HCT116 (cell line): ENCODE data around the gene DRAP1. TPM values are rescaled to one million over a fixed set of nuclear protein-coding genes. Genes with fewer than 3 reads are reported as not detected.

ENCODE experiments used
- ATAC-seq: fragments of 200-7000 bp; cut with Tn5 transposase; 2 replicates; pipeline ENCODE4 v1.9.1; 2020; ENCODE audit warnings: mild to moderate bottlenecking, moderate library complexity
- BruUV-seq: library from RNA; stranded (reverse); fragments of 400-500 nt; replicated peaks from 2 replicates; lab custom pipeline; 2021; lab: Mats Ljungman, UMichigan
- CTCF ChIA-PET: fragments of 300-600 bp; sonication (Branson Sonifier 250); formaldehyde crosslinking; loops from one replicate; lab custom pipeline; 2021; ENCODE audit warnings: antibody characterized with exemption; lab: Charles Lee
- POLR2A ChIA-PET: fragments of 300-600, 350-600 bp; sonication (Branson Sonifier 250); formaldehyde crosslinking; loops from one replicate; lab custom pipeline; 2021; ENCODE audit warnings: antibody characterized with exemption; lab: Charles Lee
- RAD21 ChIA-PET, 2 experiments: fragments of 300-600 bp; sonication (Branson Sonifier 250); formaldehyde crosslinking; loops; one replicate each; lab custom pipeline; 2023; ENCODE audit warnings: low total read pairs in 2 of 2; ENCODE audit not compliant: uncharacterized antibody in 2 of 2, unreplicated experiment in 2 of 2, low non-redundant PET in 1 of 2; lab: Charles Lee
- DNase-seq: peaks from one replicate; pipeline ENCODE4 v3.0.0-alpha.2; 2010; ENCODE audit warnings: low read depth, low spot score
- H2AFZ ChIP-seq: fragments of 200-600 bp; shearing (Covaris generic), sonication (generic); 2 replicates; pipeline ENCODE4 v1.6.1; 2017; ENCODE audit warnings: low read depth, mixed run types, mixed read lengths, antibody characterized with exemption, low read length; ENCODE audit not compliant: poor library complexity, severe bottlenecking
- H3K27ac ChIP-seq: 2 replicates; pipeline ENCODE4 v1.5.1; 2012; ENCODE audit warnings: low read depth, low read length
- H3K27me3 ChIP-seq: fragments of 200-600 bp; sonication (generic); 2 replicates; pipeline ENCODE4 v1.6.1; 2016; ENCODE audit warnings: mixed run types, low read length, mixed read lengths; ENCODE audit not compliant: insufficient read depth
- H3K36me3 ChIP-seq, 2 experiments: fragments of 200-500 bp in 1 of 2; fragments of 200-600 bp in 1 of 2; sonication (Bioruptor generic) in 1 of 2; sonication (generic) in 1 of 2; 2 replicates each; pipeline versions ENCODE4 v1.5.1 to v1.6.1; 2014 to 2016; ENCODE audit warnings: low read length in 2 of 2, inconsistent platforms in 1 of 2, mixed read lengths in 1 of 2, mixed run types in 1 of 2; ENCODE audit not compliant: insufficient read depth in 2 of 2, control insufficient read depth in 1 of 2
- H3K4me1 ChIP-seq, 2 experiments: fragments of 200-600 bp in 1 of 2; sonication (generic) in 1 of 2; 2 replicates each; pipeline versions ENCODE4 v1.5.1 to v1.6.1; 2012 to 2017; ENCODE audit warnings: low read length in 2 of 2, inconsistent platforms in 1 of 2, mild to moderate bottlenecking in 1 of 2, mixed read lengths in 1 of 2, mixed run types in 1 of 2, moderate library complexity in 1 of 2; ENCODE audit not compliant: insufficient read depth in 2 of 2, control insufficient read depth in 1 of 2
- H3K4me2 ChIP-seq: fragments of 200-600 bp; sonication (generic); 2 replicates; pipeline ENCODE4 v1.6.1; 2017; ENCODE audit warnings: mixed run types, low read length, mixed read lengths
- H3K4me3 ChIP-seq, 2 experiments: fragments of 200-600 bp in 1 of 2; sonication (generic) in 1 of 2; replicated peaks in 1 of 2; 2 replicates each; pipeline ENCODE4 v1.5.1; 2011 to 2016; ENCODE audit warnings: low read length in 2 of 2, control low read depth in 1 of 2, low read depth in 1 of 2, mild to moderate bottlenecking in 1 of 2, mixed read lengths in 1 of 2, mixed run types in 1 of 2
- H3K79me2 ChIP-seq: fragments of 200-600 bp; sonication (generic); 2 replicates; pipeline ENCODE4 v1.6.1; 2017; ENCODE audit warnings: mild to moderate bottlenecking, mixed run types, low read length, moderate library complexity, mixed read lengths; ENCODE audit not compliant: insufficient read depth
- H3K9ac ChIP-seq: fragments of 200-600 bp; sonication (generic); 2 replicates; pipeline ENCODE4 v1.6.1; 2016; ENCODE audit warnings: low read length, mixed read lengths
- H3K9me2 ChIP-seq: fragments of 200-600 bp; sonication (generic), shearing (Covaris generic); 2 replicates; pipeline ENCODE4 v1.6.1; 2017; ENCODE audit warnings: mixed run types, mild to moderate bottlenecking, moderate library complexity; ENCODE audit not compliant: insufficient read depth
- H3K9me3 ChIP-seq, 2 experiments: fragments of 200-500 bp in 1 of 2; fragments of 200-600 bp in 1 of 2; sonication (Bioruptor generic) in 1 of 2; sonication (generic) in 1 of 2; 2 replicates each; pipeline ENCODE4 v1.6.1; 2014 to 2017; ENCODE audit warnings: low read length in 2 of 2, mixed read lengths in 2 of 2, inconsistent platforms in 1 of 2, low read depth in 1 of 2, mild to moderate bottlenecking in 1 of 2, mixed run types in 1 of 2, moderate library complexity in 1 of 2; ENCODE audit not compliant: control insufficient read depth in 1 of 2, insufficient read depth in 1 of 2
- H4K20me1 ChIP-seq: fragments of 200-600 bp; sonication (generic), shearing (Covaris generic); 2 replicates; pipeline ENCODE4 v1.6.1; 2017; ENCODE audit warnings: mixed run types, mild to moderate bottlenecking, moderate library complexity; ENCODE audit not compliant: insufficient read depth
- CEBPB ChIP-seq: IDR thresholded peaks from 2 replicates; pipeline ENCODE4 v1.6.1; 2012; ENCODE audit warnings: low read depth
- CTCF ChIP-seq, 3 experiments: fragments of 200-600 bp in 1 of 3; sonication (generic) in 1 of 3; IDR thresholded peaks in 2 of 3; conservative IDR thresholded peaks in 1 of 3; 2 replicates each; pipeline ENCODE4 v1.5.1; 2012 to 2017; ENCODE audit warnings: low read depth in 2 of 3, low read length in 2 of 3, antibody characterized with exemption in 1 of 3, borderline replicate concordance in 1 of 3, control low read depth in 1 of 3, mild to moderate bottlenecking in 1 of 3, mixed read lengths in 1 of 3, mixed run types in 1 of 3, moderate library complexity in 1 of 3; ENCODE audit not compliant: insufficient read depth in 1 of 3
- EGR1 ChIP-seq: IDR thresholded peaks from 2 replicates; pipeline ENCODE4 v1.6.1; 2012; ENCODE audit warnings: low read depth
- POLR2AphosphoS5 ChIP-seq: IDR thresholded peaks from 2 replicates; pipeline ENCODE4 v1.6.1; 2011; ENCODE audit warnings: mild to moderate bottlenecking, low read depth, low read length, moderate library complexity
- ZNF274 ChIP-seq: fragments of 200-500 bp; sonication (Bioruptor generic); IDR thresholded peaks from 2 replicates; pipeline ENCODE4 v1.6.1; 2014; ENCODE audit warnings: mild to moderate bottlenecking, low read depth, low read length, inconsistent platforms
- intact Hi-C: fragments of 100-400 bp; cut with micrococcal nuclease; formaldehyde crosslinking; loops from 2 replicates; pipeline ENCODE4 v1.10.0; 2022
- total RNA-seq: library from RNA; stranded (reverse); gene quantifications from one replicate; pipeline ENCODE4 v1.2.1, GENCODE V29; 2021; ENCODE audit not compliant: unreplicated experiment

DRAP1 gene
- total RNA-seq, 1 experiment from 2014 or later: 158 TPM

- TF ChIP-seq CTCF (IDR thresholded peaks at IDR 0.05 in 2 of 3, conservative IDR thresholded peaks at IDR 0.05 in 1 of 3; ENCODE audit: borderline replicate concordance in 1 of 3, insufficient read depth in 1 of 3, low read depth in 2 of 3, low read length in 2 of 3): no peak
- TF ChIP-seq ZNF274: no peak
- no peak for TF ChIP-seq CEBPB
Measured at GRCh38 chr11:65892661-65893317, 26.4 kb upstream of the DRAP1 start (continued).

GRCh38 chr11:65894034-65894591 is 25.1 kb upstream of the DRAP1 start:
- H3K27ac ChIP-seq: peak overlapping the region; percentile 41
- no peak for DNase-seq
- H4K20me1 ChIP-seq: peaks cover 31% of the 10 kb centered on the region; the same call in 1 of the 2 replicates
- no peak for TF ChIP-seq EGR1
- TF ChIP-seq POLR2AphosphoS5: peak; percentile 50
- TF ChIP-seq, all 23 proteins: peak for 1
- Histone ChIP-seq H2AFZ (no peak overlapping the region), H3K9ac (peak overlapping the region; percentile 87), H3K9me2 (no peaks in the 10 kb centered on the region), H3K9me3 (no peaks in the 10 kb centered on the region), H3K79me2 (peaks cover 77% of the 10 kb centered on the region), H3K4me2 (peak overlapping the region; percentile 28), H3K36me3 (peaks cover 10 to 47% of the 10 kb centered on the region in 2 experiments; a peak in 3 of 4 replicates), H3K4me1 (peaks cover 22 to 91% of the 10 kb centered on the region in 2 experiments), H3K4me3 (no peak overlapping the region), H3K27me3 (no peaks in the 10 kb centered on the region)
- no peak for ATAC-seq
- no TSS peak for BruUV-seq
- ChIA-PET RAD21 (no interaction called here), POLR2A (interaction anchor here (0.7 to 8.5 kb wide), 7 partner anchors 8 to 35 kb away, joined by 3 to 124 read pairs (median 30); partner anchors contain the start of genes CFL1, FOSL1 and MUS81), CTCF (interaction anchor here (0.7 to 3.2 kb wide), 5 partner anchors 17 to 151 kb away, joined by 3 to 16 read pairs (median 3); no protein-coding TSS in a partner anchor)
- intact Hi-C loops: no loop called here
